COLO668 (cell line): ENCODE data around the gene NRXN2.
"Not testable (repeated sequence)": the region's sequence is repeated elsewhere in the genome, so short reads cannot be mapped to it uniquely, and the experiment has no call there.

Experiments
- DNase-seq: peaks from one replicate; lab custom pipeline; 2025; ENCODE audit not compliant: unreplicated experiment; lab: John Stamatoyannopoulos, UW

NRXN2 gene

DNA sequence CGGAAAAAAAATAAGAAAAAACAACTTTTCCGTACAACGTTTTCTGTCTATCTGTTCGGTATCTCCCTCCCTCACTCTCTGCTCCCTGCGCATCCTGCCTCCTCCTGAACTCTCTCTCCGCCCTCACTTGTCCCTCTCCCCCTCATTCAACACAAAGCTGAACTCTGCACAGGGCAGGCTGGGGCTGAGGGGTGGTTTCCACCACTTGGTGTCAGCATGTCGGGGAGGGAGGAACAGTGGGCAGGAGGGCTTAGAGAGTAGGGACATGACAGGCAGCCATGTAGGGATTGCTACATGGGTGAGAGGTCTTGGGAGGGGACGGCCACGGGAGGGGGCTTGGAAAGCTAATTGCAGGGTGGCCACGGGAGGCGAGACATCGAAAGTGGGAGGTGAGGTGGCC is 114.4 kb downstream of the NRXN2 start:
- DNase-seq: no peak

DNA sequence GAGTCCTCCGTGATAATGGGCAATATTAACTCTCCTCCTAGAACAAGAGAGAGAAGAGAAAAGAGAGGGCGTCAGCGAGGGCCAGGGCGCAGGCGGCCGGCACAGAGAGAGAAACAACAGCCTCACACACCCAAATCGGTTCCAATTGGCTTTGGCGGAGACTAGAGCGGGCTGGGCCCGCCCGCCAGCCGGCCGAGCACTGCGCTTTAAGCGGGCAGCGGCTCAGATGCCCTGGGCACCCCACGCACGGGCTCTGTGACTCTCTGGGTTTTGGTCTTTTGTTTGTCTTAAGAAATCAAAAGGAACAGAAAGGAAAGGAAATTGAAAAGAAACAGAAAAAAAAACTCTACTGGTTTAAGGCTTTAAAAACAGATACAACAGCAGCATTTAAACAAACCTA is 115.0 kb downstream of the NRXN2 start:
- DNase-seq: no peak

DNA sequence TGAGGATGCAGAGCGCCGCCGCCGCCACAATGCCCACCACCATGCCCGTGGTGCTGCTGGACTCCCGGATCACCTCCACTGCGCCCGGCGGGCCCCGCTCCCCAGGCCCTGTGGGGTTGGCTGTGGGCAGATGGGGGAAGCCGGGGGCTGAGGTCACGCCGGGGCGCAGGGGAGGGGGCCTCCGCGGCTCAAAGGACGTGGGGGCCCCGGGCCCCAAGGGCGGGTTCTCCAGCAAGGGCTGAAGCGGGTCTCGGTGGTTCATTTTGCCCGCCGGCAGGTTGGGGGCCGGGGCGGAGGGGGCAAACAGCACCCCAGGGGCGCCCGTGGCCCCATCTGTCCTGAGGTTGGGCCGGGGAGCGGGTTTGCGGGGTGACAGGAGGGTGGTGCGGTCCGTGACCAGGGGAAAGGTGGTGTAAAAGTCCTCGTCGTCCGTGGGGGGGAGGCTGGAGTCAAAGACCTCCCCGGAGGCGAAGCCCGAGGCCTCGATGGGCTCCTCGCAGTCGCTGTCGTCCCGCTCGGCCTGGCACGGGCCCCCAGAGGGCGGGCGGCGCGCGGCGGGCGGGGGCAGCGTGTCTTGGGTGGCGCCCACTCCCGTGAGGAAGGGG is 115.5 kb downstream of the NRXN2 start:
- DNase-seq: no peak

DNA sequence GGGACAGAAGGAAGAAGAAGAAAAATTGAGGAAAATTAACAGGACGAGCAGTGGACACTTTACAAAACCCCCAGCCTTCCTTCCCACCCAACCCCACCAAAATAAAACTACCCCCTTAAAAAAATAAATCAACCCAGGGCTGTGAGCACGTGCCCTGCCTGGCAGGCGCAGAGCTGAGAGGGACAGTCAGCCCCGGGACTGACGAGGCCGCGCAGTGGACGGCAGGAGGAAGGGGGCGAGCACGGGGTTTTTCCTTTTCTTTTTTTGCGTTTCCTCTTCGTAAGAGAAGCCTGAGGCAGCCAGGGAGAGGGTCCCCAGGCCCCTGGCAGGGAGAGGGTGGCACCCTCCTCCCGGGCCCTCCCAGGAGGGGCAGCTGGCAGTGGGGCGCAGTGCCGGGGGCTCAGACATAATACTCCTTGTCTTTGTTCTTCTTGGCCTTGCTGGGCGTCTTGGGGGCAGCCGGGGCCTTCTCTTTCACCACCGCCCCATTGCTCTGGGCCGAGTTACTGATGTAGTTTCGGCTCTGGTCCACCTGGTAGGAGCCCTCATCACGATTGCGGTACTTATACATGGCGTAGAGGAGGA is 116.1 kb downstream of the NRXN2 start:
- DNase-seq: no peak

DNA sequence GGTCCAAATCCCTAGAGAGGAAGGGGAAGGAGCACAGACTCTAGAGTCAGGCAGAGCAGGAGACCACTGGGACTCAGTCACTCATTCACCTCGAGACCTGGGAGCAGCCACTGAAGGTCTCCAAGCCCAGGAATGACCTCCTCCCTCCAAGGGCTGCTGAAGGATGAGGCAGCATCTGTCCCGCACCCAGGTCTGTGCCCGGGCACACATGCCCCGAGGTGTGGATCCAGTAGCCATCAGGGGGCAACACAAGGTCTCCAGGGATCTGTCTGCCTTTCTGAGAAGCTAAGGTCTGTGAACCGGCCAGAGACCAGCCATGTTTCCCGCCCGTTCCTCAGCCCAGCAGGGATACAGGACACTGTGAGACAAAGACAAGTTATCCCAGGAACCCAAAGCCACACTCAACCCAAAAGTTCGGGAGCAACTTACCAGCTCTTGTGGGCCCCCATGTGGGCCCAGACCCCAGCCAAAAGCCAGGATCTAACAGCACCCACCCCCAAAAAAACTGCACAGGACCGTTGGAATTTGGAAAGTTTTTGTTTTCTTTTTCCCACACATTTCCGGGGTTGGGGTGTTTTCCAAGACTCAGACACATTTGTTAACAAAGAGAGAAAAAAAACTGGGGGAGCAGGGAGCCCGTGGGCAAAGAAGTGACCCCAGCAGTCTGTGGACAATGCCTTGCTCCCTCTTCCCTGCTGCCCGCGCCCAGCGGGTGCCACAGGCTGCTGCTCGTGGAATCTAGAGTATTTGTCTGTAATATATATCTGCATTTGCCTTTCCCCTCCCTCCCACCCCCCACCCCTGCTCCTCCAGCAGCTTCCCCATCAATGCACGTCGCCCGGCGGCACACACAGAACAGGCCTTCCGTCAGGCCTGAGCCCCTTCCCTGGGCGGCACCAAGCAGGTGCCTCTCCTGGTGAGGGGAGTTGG is 117.1 kb downstream of the NRXN2 start:
- DNase-seq: no peak

DNA sequence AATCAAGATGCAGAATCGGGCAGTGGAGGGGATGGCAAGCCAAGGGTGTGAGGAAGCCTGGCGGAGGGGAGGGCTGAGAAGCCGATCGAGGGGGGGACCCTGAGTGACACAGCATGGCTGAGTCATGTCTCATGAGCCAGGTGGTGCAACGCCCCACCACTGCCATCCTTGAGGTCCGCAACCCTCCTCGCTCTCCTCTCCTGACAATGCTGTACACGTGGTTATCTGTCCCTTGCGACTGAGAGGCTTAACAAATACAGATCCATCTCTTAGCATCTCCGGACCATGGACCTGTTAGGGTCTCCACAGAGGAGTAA is 117.8 kb downstream of the NRXN2 start:
- DNase-seq: no peak

DNA sequence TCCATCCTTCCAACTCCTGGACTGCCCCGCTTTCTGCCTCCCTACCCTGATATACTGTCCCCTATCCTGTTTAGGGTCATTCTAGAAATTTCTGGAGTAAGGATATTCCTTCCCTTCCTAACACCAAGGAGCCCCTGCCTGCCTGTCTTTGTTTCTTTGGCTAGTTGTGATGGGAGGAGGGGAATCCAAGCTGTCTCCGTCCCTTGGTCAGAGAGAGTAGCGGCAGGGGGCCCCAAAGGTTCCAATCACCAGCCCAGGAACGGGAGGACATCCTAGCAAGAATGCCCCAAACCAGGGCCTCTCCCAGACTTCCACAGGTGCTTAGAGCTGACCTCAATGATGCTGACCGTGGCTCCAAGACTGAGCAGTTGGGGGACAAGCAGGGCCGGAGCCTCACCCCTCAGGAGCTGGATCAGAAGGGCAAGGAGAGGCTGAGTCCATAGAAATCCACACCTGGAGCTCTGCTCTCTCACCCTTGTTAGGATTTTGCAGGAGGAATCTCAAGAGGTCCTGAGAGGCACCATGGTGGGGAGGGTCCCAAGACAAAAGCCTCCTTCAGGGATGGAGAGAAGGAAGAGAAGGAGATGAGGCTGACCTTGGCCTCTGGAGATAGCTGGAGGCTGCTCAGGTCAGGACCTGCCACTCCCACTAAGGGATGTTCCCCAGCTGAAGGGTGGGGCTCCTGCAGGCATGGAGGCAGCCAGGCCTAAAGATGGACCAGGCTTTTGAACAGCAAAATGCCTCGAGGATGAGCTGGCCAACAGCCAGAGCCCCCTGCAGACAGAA is 118.3 kb downstream of the NRXN2 start:
- DNase-seq: no peak

DNA sequence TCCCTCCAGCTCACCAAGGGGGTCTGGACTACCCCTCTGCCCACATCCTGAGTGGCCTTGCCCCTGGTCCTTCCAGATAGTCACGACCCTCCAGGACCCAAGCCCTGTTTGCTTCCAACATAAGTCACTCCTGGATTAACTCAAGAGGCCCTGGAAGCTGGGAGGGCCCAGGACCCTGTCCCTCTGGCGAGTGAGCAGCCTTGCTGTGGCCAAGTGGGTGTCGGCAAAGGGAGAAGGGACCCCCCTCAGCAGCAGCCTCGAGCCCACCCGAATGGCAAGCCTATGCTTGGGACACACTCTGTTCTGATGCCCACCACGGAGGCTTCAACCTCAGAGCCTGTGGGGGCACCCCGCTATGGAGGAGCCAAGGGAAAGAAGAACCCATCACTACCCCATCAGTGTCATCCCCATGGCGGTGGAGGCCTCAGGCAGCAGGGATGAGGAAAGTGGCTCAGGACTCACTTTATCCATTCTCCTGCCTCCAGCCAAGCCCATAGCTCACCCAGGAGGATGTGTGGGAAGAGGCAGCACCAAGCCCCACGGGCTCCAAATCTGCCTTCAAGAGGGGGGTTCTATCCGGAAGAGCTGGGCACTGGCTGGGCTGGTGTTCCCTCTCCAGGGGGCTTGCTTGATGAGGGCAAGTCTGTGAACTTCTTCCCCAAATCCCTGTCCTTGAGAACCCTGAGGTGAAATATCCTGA is 119.4 kb downstream of the NRXN2 start:
- no peak for DNase-seq

DNA sequence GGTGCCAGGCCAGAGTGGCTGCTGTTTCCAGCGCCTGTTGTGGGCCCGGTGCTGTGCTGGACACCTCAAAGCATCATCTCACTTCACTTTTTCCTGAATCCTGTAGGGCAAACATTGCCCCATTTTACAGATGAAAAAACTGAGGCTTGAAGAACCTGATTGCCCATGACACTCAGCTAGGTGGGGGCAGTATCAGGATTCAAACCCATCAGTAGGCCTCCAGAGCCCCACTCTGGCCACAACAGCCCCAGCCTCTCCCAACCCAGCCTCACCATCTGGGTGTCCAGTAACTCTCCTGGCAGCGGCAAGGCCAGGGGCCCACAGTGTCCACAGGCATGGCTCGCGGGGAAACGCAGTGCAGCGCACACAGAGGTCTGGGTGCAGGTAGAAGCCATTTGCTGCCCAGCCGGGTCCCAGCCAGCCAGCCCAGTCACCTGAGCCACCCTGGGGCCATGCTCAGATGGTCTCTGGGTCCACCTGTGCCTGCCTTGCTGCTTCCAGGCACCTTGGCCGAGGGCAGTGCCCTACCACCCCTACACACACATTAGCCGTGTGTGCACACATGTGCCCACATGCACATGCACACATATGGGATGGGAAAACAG is 120.4 kb downstream of the NRXN2 start:
- no peak for DNase-seq

DNA sequence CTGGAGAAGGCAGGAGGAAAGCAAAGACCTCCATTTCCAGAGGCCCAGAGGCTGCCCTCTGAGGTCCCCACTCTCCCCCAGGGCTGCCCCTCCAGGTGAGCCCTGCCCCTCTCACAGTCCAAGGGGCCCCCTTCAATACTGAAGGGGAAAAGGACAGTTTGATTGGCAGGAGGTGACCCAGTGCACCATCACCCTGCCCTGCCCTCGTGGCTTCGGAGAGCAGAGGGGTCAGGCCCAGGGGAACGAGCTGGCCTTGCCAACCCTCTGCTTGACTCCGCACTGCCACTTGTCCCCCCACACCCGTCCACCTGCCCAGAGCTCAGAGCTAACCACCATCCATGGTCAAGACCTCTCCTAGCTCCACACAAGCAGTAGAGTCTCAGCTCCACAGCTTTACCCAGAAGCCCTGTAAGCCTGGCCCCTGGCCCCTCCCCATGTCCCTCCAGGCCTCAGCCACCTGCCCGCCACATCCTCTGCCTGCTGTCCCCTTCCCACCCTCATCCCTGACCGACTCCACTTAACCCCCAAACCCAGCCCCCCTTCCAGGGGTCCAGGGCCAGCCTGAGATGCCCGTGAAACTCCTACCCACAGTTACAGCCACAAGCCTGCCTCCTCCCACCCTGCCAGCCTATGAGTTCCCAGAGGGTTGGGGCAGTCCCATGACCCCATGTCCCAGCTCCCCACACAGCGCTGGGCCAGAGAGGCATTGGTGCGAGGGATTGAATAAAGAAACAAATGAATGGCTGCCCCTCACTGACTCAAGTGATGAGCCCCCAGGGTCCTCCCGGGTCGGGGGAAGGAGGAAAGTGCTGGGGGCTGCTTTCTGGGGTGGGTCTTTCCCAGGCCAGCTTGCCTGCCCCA is 121.2 kb downstream of the NRXN2 start:
- DNase-seq: no peak

DNA sequence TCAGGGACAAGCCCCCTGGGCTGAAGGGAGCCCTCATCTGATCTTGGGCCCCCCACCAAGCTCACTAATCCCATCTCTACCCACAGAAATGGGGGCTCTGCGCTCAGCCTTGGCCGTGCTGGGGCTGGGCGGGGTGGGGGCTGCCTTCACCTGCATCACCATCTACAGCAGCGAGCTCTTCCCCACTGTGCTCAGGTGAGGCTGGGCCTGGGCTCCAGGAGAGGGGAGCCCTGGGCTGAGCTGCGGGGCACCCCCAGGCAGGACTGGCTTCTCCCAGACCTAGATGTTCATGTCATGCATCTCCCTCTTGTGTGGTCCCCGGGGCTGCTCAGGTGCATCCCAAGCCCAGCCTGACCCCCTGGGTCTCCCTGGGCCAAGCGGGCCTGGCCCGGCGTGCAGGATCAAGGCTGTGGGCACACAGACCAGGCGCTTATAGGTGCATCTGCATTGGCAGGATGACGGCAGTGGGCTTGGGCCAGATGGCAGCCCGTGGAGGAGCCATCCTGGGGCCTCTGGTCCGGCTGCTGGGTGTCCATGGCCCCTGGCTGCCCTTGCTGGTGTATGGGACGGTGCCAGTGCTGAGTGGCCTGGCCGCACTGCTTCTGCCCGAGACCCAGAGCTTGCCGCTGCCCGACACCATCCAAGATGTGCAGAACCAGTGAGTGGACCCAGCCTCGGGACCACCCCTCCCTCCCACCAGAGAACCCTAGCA is 122.6 kb downstream of the NRXN2 start:
- DNase-seq: no peak

DNA sequence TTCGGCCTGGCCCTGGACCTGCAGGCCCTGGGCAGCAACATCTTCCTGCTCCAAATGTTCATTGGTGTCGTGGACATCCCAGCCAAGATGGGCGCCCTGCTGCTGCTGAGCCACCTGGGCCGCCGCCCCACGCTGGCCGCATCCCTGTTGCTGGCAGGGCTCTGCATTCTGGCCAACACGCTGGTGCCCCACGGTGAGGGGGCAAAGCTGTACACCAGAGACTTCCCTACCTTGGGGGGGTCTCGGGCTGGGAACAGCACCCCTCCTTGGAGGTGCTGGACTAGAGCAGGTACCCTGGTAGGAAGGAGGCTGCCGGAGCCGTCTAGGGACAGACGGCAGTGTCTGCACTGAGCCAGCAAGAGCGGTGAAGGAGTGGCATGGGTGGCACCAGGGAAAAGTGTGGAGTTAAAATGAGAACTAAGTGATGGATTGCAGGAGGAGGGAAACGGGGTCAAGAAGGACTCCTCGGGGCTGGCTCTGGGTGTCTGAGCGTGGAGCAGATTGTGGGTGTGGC is 123.2 kb downstream of the NRXN2 start:
- DNase-seq: no peak

DNA sequence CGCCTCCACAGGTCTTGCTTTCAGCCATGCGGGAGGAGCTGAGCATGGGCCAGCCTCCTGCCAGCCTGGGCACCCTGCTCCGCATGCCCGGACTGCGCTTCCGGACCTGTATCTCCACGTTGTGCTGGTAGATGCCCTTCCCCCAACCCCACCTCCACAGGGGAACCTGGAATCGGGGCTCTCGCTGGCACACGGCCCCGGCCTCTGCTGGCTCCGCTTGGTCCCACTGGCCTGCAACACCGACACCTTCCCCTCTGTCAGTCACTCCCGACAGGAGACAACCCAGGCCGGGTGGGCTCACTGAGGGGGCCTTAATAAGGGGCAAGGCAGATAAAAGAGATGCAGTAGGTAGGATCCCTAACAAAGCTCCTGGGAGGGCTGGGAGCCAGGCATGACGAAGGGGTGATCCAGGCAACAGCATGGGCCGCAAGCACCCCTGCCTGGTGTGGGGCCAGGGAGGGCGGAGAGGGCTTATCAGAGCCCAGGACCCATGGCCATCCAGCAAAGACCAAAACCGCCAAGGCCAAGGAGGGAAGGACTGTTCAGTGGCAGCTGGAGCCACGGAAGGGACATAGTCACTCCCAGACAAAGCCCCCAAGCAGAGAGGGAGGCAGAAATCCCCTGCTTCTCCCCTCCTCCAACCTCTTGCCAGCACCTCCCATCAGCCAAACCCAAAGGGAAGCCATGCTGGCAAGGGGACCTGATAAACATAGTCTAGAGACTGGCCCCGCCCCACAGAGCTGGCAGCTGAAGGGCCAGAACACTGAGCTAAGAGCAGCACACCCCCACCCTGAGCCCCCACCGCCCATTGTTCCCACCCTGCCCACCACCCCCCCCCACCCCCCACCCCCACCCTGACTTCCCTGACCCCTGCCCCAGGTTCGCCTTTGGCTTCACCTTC is 124.0 kb downstream of the NRXN2 start:
- no peak for DNase-seq

DNA sequence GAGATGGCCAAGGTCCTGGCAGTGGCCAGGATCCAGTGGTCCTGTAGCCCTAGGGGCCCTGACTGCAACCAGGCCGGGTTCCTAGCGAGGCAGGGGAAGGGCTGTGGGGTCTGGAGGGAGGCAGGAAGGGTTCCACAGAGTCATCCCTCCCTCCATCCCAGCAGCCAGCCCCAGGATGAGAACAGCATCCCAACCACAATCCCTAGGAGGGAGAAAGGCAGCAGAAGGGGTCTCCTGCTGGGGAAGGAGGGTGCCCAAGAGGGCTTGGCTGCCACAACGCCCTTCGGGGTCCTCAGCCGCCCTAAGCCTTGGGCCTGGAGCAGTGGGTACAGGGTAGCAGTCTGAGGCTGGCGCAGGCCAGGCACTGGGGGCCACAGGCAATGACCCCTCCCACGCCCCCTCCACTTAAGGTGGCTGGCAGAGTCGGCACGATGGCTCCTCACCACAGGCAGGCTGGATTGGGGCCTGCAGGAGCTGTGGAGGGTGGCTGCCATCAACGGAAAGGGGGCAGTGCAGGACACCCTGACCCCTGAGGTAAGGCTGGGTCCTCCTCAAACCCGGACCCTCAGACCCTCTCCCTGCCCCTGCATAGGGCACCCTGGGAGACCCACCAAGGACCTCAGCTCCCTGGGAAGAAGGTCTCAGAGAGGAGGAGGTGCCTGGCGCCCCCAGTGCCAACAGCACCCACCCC is 124.7 kb downstream of the NRXN2 start:
- DNase-seq: no peak

DNA sequence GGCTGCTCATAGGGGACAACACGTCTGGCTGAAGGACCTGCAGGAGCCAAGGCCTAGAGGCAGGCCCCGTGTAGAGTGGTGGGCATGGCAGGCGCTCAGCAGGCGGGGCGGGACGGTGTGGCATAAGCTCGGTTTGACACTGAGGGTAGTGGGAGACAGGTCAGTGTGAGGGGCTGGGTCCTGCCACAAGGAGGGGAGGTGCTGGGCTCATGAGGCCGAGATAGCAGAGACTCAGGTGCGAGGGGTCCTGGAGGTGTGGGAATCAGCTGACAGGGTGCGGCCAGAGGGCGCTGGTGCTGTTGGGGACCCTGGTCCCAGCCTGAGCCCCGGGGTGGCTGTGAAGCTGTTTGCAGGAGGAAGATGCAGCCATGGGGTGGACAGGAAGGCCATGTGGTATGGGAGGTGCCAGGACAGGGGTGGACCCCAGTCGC is 125.3 kb downstream of the NRXN2 start:
- no peak for DNase-seq

DNA sequence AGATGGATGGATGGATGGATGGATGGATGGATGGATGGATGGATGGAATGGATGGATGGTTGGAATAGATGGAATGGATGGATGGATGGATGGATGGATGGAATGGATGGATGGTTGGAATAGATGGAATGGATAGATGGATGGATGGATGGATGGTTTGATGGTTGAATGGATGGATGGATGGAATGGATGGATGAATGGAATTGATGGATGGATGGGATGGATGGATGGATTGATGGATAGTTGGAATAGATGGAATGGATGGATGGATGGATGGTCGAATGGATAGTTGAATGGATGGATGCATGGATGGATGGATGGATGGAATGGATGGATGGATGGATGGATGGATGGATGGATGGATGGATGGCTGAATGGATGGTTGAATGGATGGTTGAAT is 127.1 kb downstream of the NRXN2 start:
- DNase-seq: not testable (repeated sequence)
